ENCODE measurements around the gene DXO. TPM values are rescaled to one million over a fixed set of nuclear protein-coding genes. Genes with fewer than 3 reads are reported as not detected.
"Not testable (repeated sequence)": the region's sequence is repeated elsewhere in the genome, so short reads cannot be mapped to it uniquely, and the experiment has no call there.

DXO gene
- total and polyA plus RNA-seq, 2 donors from 2014 or later = 21.3 to 26.0 TPM

- peaks cover 0 to 2% (median 0%) of the 10 kb centered on the region in 3 donors for H3K4me1 ChIP-seq (ENCODE audit: control insufficient read depth in 2 of 3, insufficient read depth in 2 of 3, low read depth in 1 of 3, low read length in 3 of 3)
- H3K27ac ChIP-seq (ENCODE audit: low read depth in 2 of 2, low read length in 2 of 2) = peak overlapping the region in 1 of 2 donors; percentile 83
- H3K27me3 ChIP-seq (ENCODE audit: control insufficient read depth, insufficient read depth, low read length) = no peaks in the 10 kb centered on the region
- intact Hi-C loops (cut with DNase I) = no loop called here
- H3K9ac ChIP-seq (ENCODE audit: low read length in 3 of 3) = no peak overlapping the region
- H3K9me3 ChIP-seq (ENCODE audit: control insufficient read depth in 2 of 3, insufficient read depth in 1 of 3, low read length in 3 of 3) = no peaks in the 10 kb centered on the region
- H3K36me3 ChIP-seq (ENCODE audit: control insufficient read depth in 2 of 3, insufficient read depth in 3 of 3, low read length in 3 of 3) = peaks cover 0 to 5% (median 0%) of the 10 kb centered on the region in 3 donors
- no peak for DNase-seq
- no peak overlapping the region for H3K4me3 ChIP-seq (ENCODE audit: low read length in 3 of 3)
- TF ChIP-seq, protein P1, sequence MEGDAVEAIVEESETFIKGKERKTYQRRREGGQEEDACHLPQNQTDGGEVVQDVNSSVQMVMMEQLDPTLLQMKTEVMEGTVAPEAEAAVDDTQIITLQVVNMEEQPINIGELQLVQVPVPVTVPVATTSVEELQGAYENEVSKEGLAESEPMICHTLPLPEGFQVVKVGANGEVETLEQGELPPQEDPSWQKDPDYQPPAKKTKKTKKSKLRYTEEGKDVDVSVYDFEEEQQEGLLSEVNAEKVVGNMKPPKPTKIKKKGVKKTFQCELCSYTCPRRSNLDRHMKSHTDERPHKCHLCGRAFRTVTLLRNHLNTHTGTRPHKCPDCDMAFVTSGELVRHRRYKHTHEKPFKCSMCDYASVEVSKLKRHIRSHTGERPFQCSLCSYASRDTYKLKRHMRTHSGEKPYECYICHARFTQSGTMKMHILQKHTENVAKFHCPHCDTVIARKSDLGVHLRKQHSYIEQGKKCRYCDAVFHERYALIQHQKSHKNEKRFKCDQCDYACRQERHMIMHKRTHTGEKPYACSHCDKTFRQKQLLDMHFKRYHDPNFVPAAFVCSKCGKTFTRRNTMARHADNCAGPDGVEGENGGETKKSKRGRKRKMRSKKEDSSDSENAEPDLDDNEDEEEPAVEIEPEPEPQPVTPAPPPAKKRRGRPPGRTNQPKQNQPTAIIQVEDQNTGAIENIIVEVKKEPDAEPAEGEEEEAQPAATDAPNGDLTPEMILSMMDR (IDR thresholded peaks at IDR 0.05; ENCODE audit: borderline replicate concordance, extremely low read depth, insufficient read depth) = no peak
- FAIRE-seq = no peak
These were observed 7.4 kb upstream of the DXO start for GRCh38 chr6:31979238-31979898.

GRCh38 chr6:31978831-31979230 lies 6.9 kb upstream of the DXO start:
- peaks cover 0 to 5% (median 0%) of the 10 kb centered on the region in 3 donors for H3K36me3 ChIP-seq (ENCODE audit: control insufficient read depth in 2 of 3, insufficient read depth in 3 of 3, low read length in 3 of 3)
- H3K9ac ChIP-seq (ENCODE audit: low read length in 3 of 3) = no peak overlapping the region
- intact Hi-C loops (cut with DNase I) = no loop called here
- no peaks in the 10 kb centered on the region for H3K27me3 ChIP-seq (ENCODE audit: control insufficient read depth, insufficient read depth, low read length)
- peaks cover 0 to 2% (median 0%) of the 10 kb centered on the region in 3 donors for H3K4me1 ChIP-seq (ENCODE audit: control insufficient read depth in 2 of 3, insufficient read depth in 2 of 3, low read depth in 1 of 3, low read length in 3 of 3)
- peak overlapping the region in 1 of 2 donors; percentile 41 for H3K27ac ChIP-seq (ENCODE audit: low read depth in 2 of 2, low read length in 2 of 2)
- H3K4me3 ChIP-seq (ENCODE audit: low read length in 3 of 3) = no peak overlapping the region
- FAIRE-seq = no peak
- peak in 1 of 5 donors; percentile 22 for DNase-seq
- TF ChIP-seq, protein P1 (IDR thresholded peaks at IDR 0.05; ENCODE audit: borderline replicate concordance, extremely low read depth, insufficient read depth) = no peak
- H3K9me3 ChIP-seq (ENCODE audit: control insufficient read depth in 2 of 3, insufficient read depth in 1 of 3, low read length in 3 of 3) = no peaks in the 10 kb centered on the region

DNA sequence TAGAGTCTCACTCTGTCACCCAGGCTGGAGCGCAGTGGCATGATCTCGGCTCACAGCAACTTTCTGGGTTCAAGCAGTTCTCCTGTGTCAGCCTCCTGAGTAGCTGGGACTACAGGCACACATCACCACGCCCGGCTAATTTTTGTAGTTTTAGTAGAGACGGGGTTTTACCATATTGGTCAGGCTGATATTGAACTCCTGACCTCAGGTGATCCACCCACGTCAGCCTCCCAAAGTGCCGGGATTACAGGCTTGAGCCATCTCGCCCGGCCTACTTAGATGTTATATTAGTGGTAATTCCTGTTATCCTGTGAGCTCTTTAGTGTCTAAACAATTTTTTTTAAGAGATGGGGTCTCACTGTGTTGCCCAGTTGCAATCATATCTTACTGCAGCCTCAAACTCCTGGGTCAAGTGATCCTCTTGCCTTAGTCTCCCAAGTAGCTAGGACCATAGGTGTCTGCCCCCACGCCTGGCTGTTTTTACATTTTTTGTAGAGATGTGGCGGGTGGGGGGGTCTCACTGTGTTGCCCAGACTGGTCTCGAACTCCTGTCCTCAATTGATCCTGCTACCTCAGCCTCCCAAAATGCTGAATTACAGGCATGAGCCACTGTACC lies 6.0 kb upstream of the DXO start:
- Histone ChIP-seq H3K36me3 (ENCODE audit: control insufficient read depth in 2 of 3, insufficient read depth in 3 of 3, low read length in 3 of 3) (peaks cover 0 to 5% (median 0%) of the 10 kb centered on the region in 3 donors), H3K4me1 (ENCODE audit: control insufficient read depth in 2 of 3, insufficient read depth in 2 of 3, low read depth in 1 of 3, low read length in 3 of 3) (peaks cover 0 to 9% (median 4%) of the 10 kb centered on the region in 3 donors), H3K27me3 (ENCODE audit: control insufficient read depth, insufficient read depth, low read length) (no peaks in the 10 kb centered on the region), H3K27ac (ENCODE audit: low read depth in 2 of 2, low read length in 2 of 2) (peak overlapping the region in 1 of 2 donors; percentile 47), H3K9ac (ENCODE audit: low read length in 3 of 3) (no peak overlapping the region), H3K4me3 (ENCODE audit: low read length in 3 of 3) (no peak overlapping the region), H3K9me3 (ENCODE audit: control insufficient read depth in 2 of 3, insufficient read depth in 1 of 3, low read length in 3 of 3) (no peaks in the 10 kb centered on the region)
- TF ChIP-seq, protein P1 (IDR thresholded peaks at IDR 0.05; ENCODE audit: borderline replicate concordance, extremely low read depth, insufficient read depth) = no peak
- FAIRE-seq = no peak
- intact Hi-C loops (cut with DNase I) = no loop called here
- no peak for DNase-seq

DNA sequence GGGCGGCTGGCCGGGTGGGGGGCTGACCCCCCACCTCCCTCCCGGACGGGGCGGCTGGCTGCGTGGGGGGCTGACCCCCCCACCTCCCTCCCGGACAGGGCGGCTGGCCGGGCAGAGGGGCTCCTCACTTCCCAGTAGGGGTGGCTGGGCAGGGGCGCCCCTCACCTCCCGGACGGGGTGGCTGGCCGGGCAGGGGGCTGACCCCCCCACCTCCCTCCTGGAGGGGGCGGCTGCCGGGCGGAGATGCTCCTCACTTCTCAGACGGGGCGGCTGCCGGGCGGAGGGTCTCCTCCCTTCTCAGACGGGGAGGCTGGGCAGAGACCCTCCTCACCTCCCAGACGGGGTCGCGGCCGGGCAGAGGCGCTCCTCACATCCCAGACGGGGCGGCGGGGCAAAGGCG lies 4.1 kb upstream of the DXO start:
- H3K9ac ChIP-seq (ENCODE audit: low read length in 3 of 3); FAIRE-seq; H3K27ac ChIP-seq (ENCODE audit: low read depth in 2 of 2, low read length in 2 of 2); H3K27me3 ChIP-seq (ENCODE audit: control insufficient read depth, insufficient read depth, low read length); H3K4me3 ChIP-seq (ENCODE audit: low read length in 3 of 3); H3K9me3 ChIP-seq (ENCODE audit: control insufficient read depth in 2 of 3, insufficient read depth in 1 of 3, low read length in 3 of 3); intact Hi-C loops (cut with DNase I); H3K36me3 ChIP-seq (ENCODE audit: control insufficient read depth in 2 of 3, insufficient read depth in 3 of 3, low read length in 3 of 3): not testable (repeated sequence)
- peak in 1 of 5 donors; percentile 77 for DNase-seq
- peaks cover 0 to 19% (median 4%) of the 10 kb centered on the region in 3 donors for H3K4me1 ChIP-seq (ENCODE audit: control insufficient read depth in 2 of 3, insufficient read depth in 2 of 3, low read depth in 1 of 3, low read length in 3 of 3)
